Uterus (tissue), 4 donors: Measurements from ENCODE around the gene FNBP1L. TPM values are rescaled to one million over a fixed set of nuclear protein-coding genes. Genes with fewer than 3 reads are reported as not detected.

Experiments used
- DNase-seq, 2 donors: peaks; one replicate each; pipeline ENCODE4 v3.0.0-alpha.2; 2019 to 2020
- H3K27ac ChIP-seq, 2 donors: fragments of 200-600 bp; sonication (generic); 1 replicate in 1 of 2; 2 replicates in 1 of 2; pipeline ENCODE4 v1.5.1; 2016 to 2018
- H3K27me3 ChIP-seq, 2 donors: fragments of 200-600 bp; sonication (generic); one replicate each; pipeline ENCODE4 v1.5.1; 2018 to 2019; ENCODE audit warnings: control low read depth in 1 of 2
- H3K36me3 ChIP-seq, 2 donors: fragments of 200-600 bp; sonication (generic); one replicate each; pipeline ENCODE4 v1.5.1; 2019; ENCODE audit warnings: control low read depth in 1 of 2
- H3K4me1 ChIP-seq, 2 donors: fragments of 200-600 bp; sonication (generic); one replicate each; pipeline ENCODE4 v1.5.1; 2018 to 2019; ENCODE audit warnings: control low read depth in 1 of 2
- H3K4me3 ChIP-seq, 2 donors: fragments of 200-600 bp; sonication (generic); 1 replicate in 1 of 2; 2 replicates in 1 of 2; pipeline ENCODE4 v1.5.1; 2018 to 2019; ENCODE audit warnings: mild to moderate bottlenecking in 1 of 2
- H3K9me3 ChIP-seq, 2 donors: fragments of 200-600 bp; sonication (generic); one replicate each; pipeline ENCODE4 v1.5.1; 2019; ENCODE audit warnings: control low read depth in 1 of 2
- POLR2A ChIP-seq, 2 donors: fragments of 450-650 bp; IDR thresholded peaks; one replicate each; pipeline ENCODE4 v1.6.1; 2016; ENCODE audit warnings: antibody characterized with exemption in 2 of 2, mild to moderate bottlenecking in 1 of 2, moderate library complexity in 1 of 2
- intact Hi-C: fragments of 100-400 bp; cut with DNase I; formaldehyde crosslinking; loops from one replicate; pipeline ENCODE4 v1.15.1; 2023; ENCODE audit warnings: low total_unique reads
- total RNA-seq, 4 donors: library from RNA; depleted of rRNA in 3 of 4; stranded (reverse); fragments of >200 nt in 3 of 4; gene quantifications; one replicate each; pipeline versions ENCODE4 v1.1.0 to v1.2.4, GENCODE V29; 2014 to 2023
- TF ChIP-seq, protein P1 (sequence below), 4 experiments: fragments of 200-600 bp in 2 of 4; fragments of 450-650 bp in 2 of 4; sonication (generic) in 2 of 4; IDR thresholded peaks; one replicate each; pipeline ENCODE4 v1.5.1; 2016 to 2019; ENCODE audit warnings: antibody characterized with exemption in 4 of 4, mild to moderate bottlenecking in 2 of 4, moderate library complexity in 1 of 4
- donor health status: DM: yes; HTN: yes; CAD: no.

The FNBP1L gene
- total RNA-seq, 4 donors from 2014 or later: 14.9 to 88.1 (median 23.0) TPM

DNA sequence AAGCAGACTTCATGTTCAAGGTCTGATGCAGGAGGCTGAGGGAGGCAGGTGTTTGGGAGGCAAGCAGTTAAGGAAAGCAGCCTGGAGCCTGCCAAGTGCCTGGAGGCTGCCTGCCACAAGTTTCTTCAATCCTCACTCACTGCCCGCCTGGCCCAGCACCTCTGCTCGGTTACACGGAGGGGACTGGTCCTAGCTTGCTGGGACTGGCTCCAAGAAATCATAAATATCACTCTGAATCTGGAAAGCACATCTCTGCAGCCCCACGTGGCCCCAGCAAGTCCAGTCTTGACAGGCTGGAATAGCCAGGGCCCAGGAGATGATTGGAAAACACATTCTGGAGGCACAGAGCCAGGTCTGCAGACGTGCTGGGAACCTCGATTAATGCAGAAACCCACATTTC lies 149.8 kb downstream of the FNBP1L start:
- intact Hi-C loops: no loop called here
- Histone ChIP-seq H3K36me3 (no peaks in the 10 kb centered on the region), H3K27ac (no peak overlapping the region), H3K4me3 (no peak overlapping the region), H3K9me3 (no peaks in the 10 kb centered on the region), H3K4me1 (peaks cover 0 to 5% of the 10 kb centered on the region in 2 donors), H3K27me3 (no peaks in the 10 kb centered on the region)
- DNase-seq: no peak
- no peak for TF ChIP-seq POLR2A (IDR thresholded peaks at IDR 0.05)
- TF ChIP-seq, protein P1, sequence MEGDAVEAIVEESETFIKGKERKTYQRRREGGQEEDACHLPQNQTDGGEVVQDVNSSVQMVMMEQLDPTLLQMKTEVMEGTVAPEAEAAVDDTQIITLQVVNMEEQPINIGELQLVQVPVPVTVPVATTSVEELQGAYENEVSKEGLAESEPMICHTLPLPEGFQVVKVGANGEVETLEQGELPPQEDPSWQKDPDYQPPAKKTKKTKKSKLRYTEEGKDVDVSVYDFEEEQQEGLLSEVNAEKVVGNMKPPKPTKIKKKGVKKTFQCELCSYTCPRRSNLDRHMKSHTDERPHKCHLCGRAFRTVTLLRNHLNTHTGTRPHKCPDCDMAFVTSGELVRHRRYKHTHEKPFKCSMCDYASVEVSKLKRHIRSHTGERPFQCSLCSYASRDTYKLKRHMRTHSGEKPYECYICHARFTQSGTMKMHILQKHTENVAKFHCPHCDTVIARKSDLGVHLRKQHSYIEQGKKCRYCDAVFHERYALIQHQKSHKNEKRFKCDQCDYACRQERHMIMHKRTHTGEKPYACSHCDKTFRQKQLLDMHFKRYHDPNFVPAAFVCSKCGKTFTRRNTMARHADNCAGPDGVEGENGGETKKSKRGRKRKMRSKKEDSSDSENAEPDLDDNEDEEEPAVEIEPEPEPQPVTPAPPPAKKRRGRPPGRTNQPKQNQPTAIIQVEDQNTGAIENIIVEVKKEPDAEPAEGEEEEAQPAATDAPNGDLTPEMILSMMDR (IDR thresholded peaks at IDR 0.05): no peak

GRCh38 chr1:93598396-93598795 lies 150.5 kb downstream of the FNBP1L start:
- no peak for DNase-seq
- Histone ChIP-seq H3K4me3 (no peak overlapping the region), H3K4me1 (peaks cover 0 to 5% of the 10 kb centered on the region in 2 donors), H3K27ac (no peak overlapping the region), H3K36me3 (no peaks in the 10 kb centered on the region), H3K27me3 (no peaks in the 10 kb centered on the region), H3K9me3 (no peaks in the 10 kb centered on the region)
- intact Hi-C loops: no loop called here
- TF ChIP-seq, protein P1 (IDR thresholded peaks at IDR 0.05): no peak
- no peak for TF ChIP-seq POLR2A (IDR thresholded peaks at IDR 0.05)

DNA sequence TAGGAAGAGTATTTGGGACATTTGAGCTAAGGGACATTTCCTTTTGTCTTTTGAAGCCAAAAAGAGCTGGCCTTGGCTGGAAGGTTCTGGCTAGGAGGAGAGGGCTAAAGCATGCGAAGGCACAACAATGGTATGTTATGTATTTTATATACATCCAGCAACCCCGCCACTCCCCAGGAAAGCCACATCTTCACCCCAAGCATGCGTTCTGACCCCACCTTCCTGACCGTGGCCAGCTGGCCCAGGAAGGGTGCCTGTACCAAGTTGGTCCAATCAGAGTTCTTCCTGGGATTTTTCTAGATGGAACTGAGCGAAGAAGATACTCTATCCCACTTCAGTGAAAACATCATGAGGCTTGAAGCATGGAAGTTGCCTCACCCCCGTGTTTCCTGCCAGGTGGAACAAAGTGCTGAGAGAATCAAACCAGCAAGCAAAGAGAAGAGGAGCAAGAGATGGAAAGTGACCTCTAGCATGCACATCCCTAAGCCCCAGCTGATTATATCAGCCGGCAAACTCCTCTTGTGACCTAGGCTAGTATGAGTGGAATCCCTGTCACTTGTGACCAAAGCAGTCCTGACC lies 151.0 kb downstream of the FNBP1L start:
- DNase-seq: no peak
- intact Hi-C loops: no loop called here
- no peak overlapping the region for H3K27ac ChIP-seq

GRCh38 chr1:93599479-93599878 lies 151.6 kb downstream of the FNBP1L start:
- no peak overlapping the region for H3K27ac ChIP-seq
- no peaks in the 10 kb centered on the region for H3K27me3 ChIP-seq
- no peak overlapping the region for H3K4me3 ChIP-seq
- no peak for TF ChIP-seq POLR2A (IDR thresholded peaks at IDR 0.05)
- TF ChIP-seq, protein P1 (IDR thresholded peaks at IDR 0.05): no peak
- H3K4me1 ChIP-seq: peaks cover 0 to 5% of the 10 kb centered on the region in 2 donors
- intact Hi-C loops: no loop called here
- H3K9me3 ChIP-seq: no peaks in the 10 kb centered on the region
- H3K36me3 ChIP-seq: no peaks in the 10 kb centered on the region
- no peak for DNase-seq

More for the DNA sequence above, 151.0 kb downstream of the FNBP1L start:
- Histone ChIP-seq H3K9me3 (no peaks in the 10 kb centered on the region), H3K27me3 (no peaks in the 10 kb centered on the region), H3K36me3 (no peaks in the 10 kb centered on the region), H3K4me3 (no peak overlapping the region), H3K4me1 (peaks cover 0 to 5% of the 10 kb centered on the region in 2 donors)
- no peak for TF ChIP-seq POLR2A (IDR thresholded peaks at IDR 0.05)
- TF ChIP-seq, protein P1 (IDR thresholded peaks at IDR 0.05): no peak

- no peaks in the 10 kb centered on the region for H3K9me3 ChIP-seq
- peaks cover 0 to 5% of the 10 kb centered on the region in 2 donors for H3K4me1 ChIP-seq
- no peaks in the 10 kb centered on the region for H3K27me3 ChIP-seq
- H3K27ac ChIP-seq: no peak overlapping the region
- no peaks in the 10 kb centered on the region for H3K36me3 ChIP-seq
- H3K4me3 ChIP-seq: no peak overlapping the region
- intact Hi-C loops: no loop called here
- no peak for DNase-seq
- TF ChIP-seq, protein P1 (IDR thresholded peaks at IDR 0.05): no peak
- no peak for TF ChIP-seq POLR2A (IDR thresholded peaks at IDR 0.05)
Measured at GRCh38 chr1:93600663-93601062, 152.7 kb downstream of the FNBP1L start.
